ENCODE measurements around the gene GABBR2. TPM values are rescaled to one million over a fixed set of nuclear protein-coding genes. Genes with fewer than 3 reads are reported as not detected.

GABBR2 gene
- total RNA-seq, 1 experiment from 2014 or later = 0.76 TPM

DNA sequence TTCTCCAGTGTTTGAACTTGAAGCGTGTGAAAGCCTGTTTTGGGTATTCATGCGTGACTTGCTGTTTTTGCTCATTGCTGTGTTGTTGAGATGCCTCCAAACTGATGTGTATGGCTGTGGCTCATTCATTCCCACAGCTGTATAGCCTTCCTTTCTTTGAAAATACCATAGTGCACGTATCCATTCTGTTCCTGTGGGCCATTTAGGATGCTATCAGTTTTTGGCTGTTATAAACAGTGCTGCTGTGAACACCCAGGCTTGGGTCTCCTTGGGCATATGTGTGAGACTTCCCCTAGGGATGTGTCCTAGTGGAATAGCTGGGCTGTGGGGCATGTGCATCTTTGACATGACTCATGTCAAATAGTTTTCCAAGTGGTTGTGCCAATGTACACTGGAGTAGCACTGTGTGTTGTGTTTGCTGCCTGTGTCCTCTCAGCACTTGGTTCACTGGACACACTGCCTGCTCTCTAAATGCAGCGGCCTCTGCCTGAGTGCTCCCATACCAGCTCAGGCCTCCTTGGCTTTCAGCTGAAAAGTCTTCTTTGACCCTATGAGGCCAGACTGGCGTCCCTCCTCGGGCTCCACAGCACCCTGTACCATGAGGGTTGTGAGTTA, 350.7 kb downstream of the GABBR2 start:
- Histone ChIP-seq H3K36me3 (ENCODE audit: low read depth) (no peaks in the 10 kb centered on the region), H3K4me3 (no peak overlapping the region), H3K4me1 (replicated peaks; ENCODE audit: insufficient read depth) (no peaks in the 10 kb centered on the region), H2AFZ (no peak overlapping the region), H3K9me2 (ENCODE audit: insufficient read depth) (no peaks in the 10 kb centered on the region), H3K9me3 (ENCODE audit: insufficient read depth, low read depth) (no peaks in the 10 kb centered on the region), H3K27me3 (ENCODE audit: insufficient read depth, low read depth) (no peaks in the 10 kb centered on the region), H3K4me2 (no peak overlapping the region), H4K20me1 (ENCODE audit: insufficient read depth) (no peaks in the 10 kb centered on the region), H3K27ac (no peak overlapping the region), H3K79me2 (ENCODE audit: low read depth) (no peaks in the 10 kb centered on the region), H3F3A (ENCODE audit: insufficient read depth, low read depth) (no peaks in the 10 kb centered on the region)
- no peak for DNase-seq
- intact Hi-C loops (cut with micrococcal nuclease; ENCODE audit: unreplicated experiment) = no loop called here
- ChIA-PET CTCF (no interaction called here), POLR2A (ENCODE audit: unreplicated experiment) (no interaction called here)
- no peak for TF ChIP-seq EZH2 (IDR thresholded peaks at IDR 0.05; ENCODE audit: low read depth)
- no peak for TF ChIP-seq CTCF (conservative IDR thresholded peaks at IDR 0.05)
- BruUV-seq (replicated peaks) = no TSS peak

DNA sequence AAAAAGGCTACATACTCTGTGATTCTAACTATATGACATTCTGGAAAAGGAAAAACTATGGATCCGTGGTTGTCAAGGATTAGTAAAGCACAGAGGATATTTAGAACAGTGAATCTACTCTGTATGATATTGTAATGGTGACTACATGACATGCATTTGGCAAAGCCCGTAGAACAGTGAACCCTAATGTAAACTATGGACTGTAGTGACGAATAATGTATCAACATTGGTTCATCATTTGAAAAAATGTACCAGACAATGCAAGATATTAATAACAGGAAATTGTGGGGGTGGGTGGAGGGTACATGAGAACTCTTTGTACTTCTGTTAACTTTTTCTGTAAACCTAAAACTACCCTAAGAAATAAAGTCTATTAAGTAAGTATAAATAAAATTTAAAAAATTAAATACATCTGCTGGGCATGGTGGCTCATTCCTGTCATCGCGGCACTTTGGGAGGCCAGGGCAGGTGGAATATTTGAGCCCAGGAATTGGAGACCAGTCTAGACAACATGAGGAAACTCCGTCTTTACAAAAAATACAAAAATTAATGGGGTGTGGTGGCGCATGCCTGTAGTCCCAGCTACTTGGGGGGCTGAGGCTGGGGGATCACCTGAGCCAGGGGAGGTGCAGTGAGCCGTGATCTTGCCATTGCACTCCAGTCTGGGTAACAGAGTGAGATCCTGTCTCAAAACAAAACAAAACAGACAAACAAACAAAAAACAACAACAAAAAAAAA, 351.6 kb downstream of the GABBR2 start:
- intact Hi-C loops (cut with micrococcal nuclease; ENCODE audit: unreplicated experiment) = no loop called here
- Histone ChIP-seq H3F3A (ENCODE audit: insufficient read depth, low read depth) (no peaks in the 10 kb centered on the region), H3K27me3 (ENCODE audit: insufficient read depth, low read depth) (no peaks in the 10 kb centered on the region), H3K4me2 (no peak overlapping the region), H3K4me1 (replicated peaks; ENCODE audit: insufficient read depth) (no peaks in the 10 kb centered on the region), H3K4me3 (no peak overlapping the region), H3K9me2 (ENCODE audit: insufficient read depth) (no peaks in the 10 kb centered on the region), H3K79me2 (ENCODE audit: low read depth) (no peaks in the 10 kb centered on the region), H3K27ac (no peak overlapping the region), H4K20me1 (ENCODE audit: insufficient read depth) (no peaks in the 10 kb centered on the region), H3K9me3 (ENCODE audit: insufficient read depth, low read depth) (no peaks in the 10 kb centered on the region), H2AFZ (no peak overlapping the region), H3K36me3 (ENCODE audit: low read depth) (no peaks in the 10 kb centered on the region)
- no peak for TF ChIP-seq CTCF (conservative IDR thresholded peaks at IDR 0.05)
- TF ChIP-seq EZH2 (IDR thresholded peaks at IDR 0.05; ENCODE audit: low read depth) = no peak
- POLR2A ChIA-PET (ENCODE audit: unreplicated experiment) = no interaction called here
- CTCF ChIA-PET = no interaction called here
- no TSS peak for BruUV-seq (replicated peaks)
- no peak for DNase-seq

- Histone ChIP-seq H3K27ac (no peak overlapping the region), H3F3A (ENCODE audit: insufficient read depth, low read depth) (no peaks in the 10 kb centered on the region), H3K4me2 (no peak overlapping the region), H2AFZ (no peak overlapping the region), H3K9me2 (ENCODE audit: insufficient read depth) (no peaks in the 10 kb centered on the region), H4K20me1 (ENCODE audit: insufficient read depth) (no peaks in the 10 kb centered on the region), H3K4me1 (replicated peaks; ENCODE audit: insufficient read depth) (no peaks in the 10 kb centered on the region), H3K27me3 (ENCODE audit: insufficient read depth, low read depth) (no peaks in the 10 kb centered on the region), H3K79me2 (ENCODE audit: low read depth) (no peaks in the 10 kb centered on the region), H3K9me3 (ENCODE audit: insufficient read depth, low read depth) (no peaks in the 10 kb centered on the region), H3K36me3 (ENCODE audit: low read depth) (no peaks in the 10 kb centered on the region), H3K4me3 (no peak overlapping the region)
- TF ChIP-seq CTCF (conservative IDR thresholded peaks at IDR 0.05) (no peak), EZH2 (IDR thresholded peaks at IDR 0.05; ENCODE audit: low read depth) (no peak)
- intact Hi-C loops (cut with micrococcal nuclease; ENCODE audit: unreplicated experiment) = no loop called here
- no peak for DNase-seq
- ChIA-PET POLR2A (ENCODE audit: unreplicated experiment) (no interaction called here), CTCF (no interaction called here)
- BruUV-seq (replicated peaks) = no TSS peak
Observed at GRCh38 chr9:98356326-98356725, 352.4 kb downstream of the GABBR2 start.
